Measurements from ENCODE around the gene IFI16. TPM values are rescaled to one million over a fixed set of nuclear protein-coding genes. Genes with fewer than 3 reads are reported as not detected.

Gene IFI16
- 100 to 1,000 TPM; 141 to 218 (median 151) TPM for total RNA-seq
- total RNA-seq (2013), result 194 TPM

DNA sequence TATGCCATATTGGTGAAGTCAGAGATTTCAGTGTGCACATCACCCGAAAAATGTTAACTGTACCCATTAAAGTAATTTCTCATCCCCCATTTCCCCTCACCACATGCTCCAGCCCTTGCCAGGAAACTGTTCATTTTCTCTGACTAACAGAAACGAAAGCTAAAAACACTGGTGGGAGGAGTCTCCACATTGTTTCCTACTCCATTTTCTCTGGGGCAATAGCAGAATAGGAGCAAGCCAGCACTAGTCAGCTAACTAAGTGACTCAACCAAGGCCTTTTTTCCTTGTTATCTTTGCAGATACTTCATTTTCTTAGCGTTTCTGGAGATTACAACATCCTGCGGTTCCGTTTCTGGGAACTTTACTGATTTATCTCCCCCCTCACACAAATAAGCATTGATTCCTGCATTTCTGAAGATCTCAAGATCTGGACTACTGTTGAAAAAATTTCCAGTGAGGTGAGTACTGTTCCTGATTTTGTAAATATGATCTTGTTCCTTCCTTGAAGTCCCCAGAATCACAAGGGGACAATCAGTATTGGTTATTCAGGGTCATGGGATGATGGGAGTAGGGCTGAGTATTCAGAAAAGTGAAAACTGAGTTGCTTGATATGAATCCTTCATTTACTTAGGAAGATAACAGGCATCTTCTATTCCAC lies at the start of gene IFI16:
Gene IFI16, plus strand, starts transcription at position 204 of the 658 bp plus-strand sequence. CDS start 4,774 bp downstream, outside the sequence.
- DNase-seq, result peak; percentile 31 to 85
- peak within 1 kb of the TSS; percentile 98 for H3K4me3 Mint-ChIP-seq
- H3K4me1 ChIP-seq (ENCODE audit: control insufficient read depth, insufficient read depth, low read length), result peaks cover 29% of the 10 kb centered on the region
- no peaks in the 10 kb centered on the region for H3K27me3 ChIP-seq (ENCODE audit: control insufficient read depth, insufficient read depth, low read length)
- intact Hi-C loops (cut with micrococcal nuclease), result loop anchor here (1.0 to 2.0 kb wide), 4 partner anchors 31 to 191 kb away; partner anchors contain the start of gene AIM2
- peaks cover 80 to 86% of the 10 kb centered on the region in 2 donors for H3K4me1 Mint-ChIP-seq
- H3K9me3 Mint-ChIP-seq, result no peaks in the 10 kb centered on the region
- TF ChIP-seq, protein P1, sequence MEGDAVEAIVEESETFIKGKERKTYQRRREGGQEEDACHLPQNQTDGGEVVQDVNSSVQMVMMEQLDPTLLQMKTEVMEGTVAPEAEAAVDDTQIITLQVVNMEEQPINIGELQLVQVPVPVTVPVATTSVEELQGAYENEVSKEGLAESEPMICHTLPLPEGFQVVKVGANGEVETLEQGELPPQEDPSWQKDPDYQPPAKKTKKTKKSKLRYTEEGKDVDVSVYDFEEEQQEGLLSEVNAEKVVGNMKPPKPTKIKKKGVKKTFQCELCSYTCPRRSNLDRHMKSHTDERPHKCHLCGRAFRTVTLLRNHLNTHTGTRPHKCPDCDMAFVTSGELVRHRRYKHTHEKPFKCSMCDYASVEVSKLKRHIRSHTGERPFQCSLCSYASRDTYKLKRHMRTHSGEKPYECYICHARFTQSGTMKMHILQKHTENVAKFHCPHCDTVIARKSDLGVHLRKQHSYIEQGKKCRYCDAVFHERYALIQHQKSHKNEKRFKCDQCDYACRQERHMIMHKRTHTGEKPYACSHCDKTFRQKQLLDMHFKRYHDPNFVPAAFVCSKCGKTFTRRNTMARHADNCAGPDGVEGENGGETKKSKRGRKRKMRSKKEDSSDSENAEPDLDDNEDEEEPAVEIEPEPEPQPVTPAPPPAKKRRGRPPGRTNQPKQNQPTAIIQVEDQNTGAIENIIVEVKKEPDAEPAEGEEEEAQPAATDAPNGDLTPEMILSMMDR (IDR thresholded peaks at IDR 0.05), result no peak
- peaks cover 14% of the 10 kb centered on the region for H3K36me3 Mint-ChIP-seq
- H3K27ac Mint-ChIP-seq, result peak within 1 kb of the TSS; percentile 94 to 95
- no peaks in the 10 kb centered on the region for H3K27me3 Mint-ChIP-seq (ENCODE audit: low read depth in 2 of 2)
- H3K27ac ChIP-seq (ENCODE audit: low read length), result peak within 1 kb of the TSS; percentile 91
- peak within 1 kb of the TSS; percentile 96 for H3K4me3 ChIP-seq (ENCODE audit: low read length)
- no peaks in the 10 kb centered on the region for H3K9me3 ChIP-seq (ENCODE audit: control insufficient read depth, insufficient read depth, low read length)
- peak; percentile 59 to 82 (median 67) for ATAC-seq
- WGBS (ENCODE audit: insufficient coverage), result 0% methylated on average over 5 of the region's 5 CpGs
- peaks cover 4% of the 10 kb centered on the region for H3K36me3 ChIP-seq (ENCODE audit: control insufficient read depth, insufficient read depth, low read length)

DNA sequence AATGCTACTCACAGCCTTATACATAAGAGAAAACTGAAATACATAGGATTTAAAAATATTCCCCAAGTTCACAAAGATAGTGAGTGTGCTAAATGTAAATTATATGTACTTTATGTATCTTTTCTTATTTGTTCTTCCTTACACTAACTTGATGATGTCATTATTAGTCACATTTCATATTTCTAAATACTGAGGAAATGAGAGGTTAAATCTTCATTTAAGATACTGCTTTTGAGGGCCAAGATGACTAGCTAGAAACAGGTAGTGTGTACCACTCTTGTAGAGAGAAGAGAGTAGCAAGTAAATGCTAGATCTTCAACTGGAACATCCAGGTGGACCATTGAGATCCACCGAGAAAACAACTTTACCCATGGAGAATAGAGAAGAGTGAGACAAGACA lies 48.5 kb upstream of the IFI16 start:
- 100% methylated on average over 1 of the region's 1 CpG for WGBS (ENCODE audit: insufficient coverage)

DNA sequence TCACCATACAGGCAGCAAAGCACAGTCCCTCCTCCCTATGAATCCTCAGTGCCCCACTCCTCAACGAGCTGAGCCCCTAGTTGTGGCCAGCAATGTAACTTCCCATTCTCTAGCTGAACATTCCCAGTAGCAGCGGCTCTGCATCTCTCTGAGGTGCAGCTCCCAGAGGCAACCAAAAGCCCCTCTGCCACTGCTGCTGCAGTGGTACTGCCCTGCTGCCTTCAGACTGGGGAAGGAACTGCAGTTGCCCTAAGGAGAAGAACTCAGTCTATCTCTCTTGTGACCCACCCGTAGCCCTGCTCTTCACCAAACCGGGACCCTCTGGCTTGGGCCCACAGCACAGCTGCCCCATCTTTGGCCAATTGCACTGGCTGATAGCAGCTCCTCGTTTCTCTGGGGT lies 46.7 kb upstream of the IFI16 start:
- ATAC-seq (no peak), DNase-seq (no peak)
- TF ChIP-seq, protein P1 (IDR thresholded peaks at IDR 0.05), result no peak
- H3K27ac Mint-ChIP-seq, result peak overlapping the region; percentile 78 to 80
- intact Hi-C loops (cut with micrococcal nuclease), result no loop called here
- peaks cover 45% of the 10 kb centered on the region for H3K36me3 ChIP-seq (ENCODE audit: control insufficient read depth, insufficient read depth, low read length)
- H3K36me3 Mint-ChIP-seq, result peaks cover 72% of the 10 kb centered on the region
- H3K27me3 Mint-ChIP-seq (ENCODE audit: low read depth in 2 of 2), result no peaks in the 10 kb centered on the region
- peaks cover 5% of the 10 kb centered on the region for H3K9me3 ChIP-seq (ENCODE audit: control insufficient read depth, insufficient read depth, low read length)
- H3K4me1 ChIP-seq (ENCODE audit: control insufficient read depth, insufficient read depth, low read length), result no peaks in the 10 kb centered on the region
- H3K4me3 ChIP-seq (ENCODE audit: low read length), result no peak overlapping the region
- 72% methylated on average over 5 of the region's 5 CpGs for WGBS (ENCODE audit: insufficient coverage)
- H3K4me1 Mint-ChIP-seq, result peaks cover 43 to 68% of the 10 kb centered on the region in 2 donors
- no peaks in the 10 kb centered on the region for H3K27me3 ChIP-seq (ENCODE audit: control insufficient read depth, insufficient read depth, low read length)
- H3K27ac ChIP-seq (ENCODE audit: low read length), result no peak overlapping the region
- H3K4me3 Mint-ChIP-seq, result no peak overlapping the region
- peaks cover 12 to 20% of the 10 kb centered on the region in 2 donors for H3K9me3 Mint-ChIP-seq

More for the DNA sequence above, 48.5 kb upstream of the IFI16 start:
- Histone ChIP-seq H3K27ac (ENCODE audit: low read length) (no peak overlapping the region), H3K36me3 (ENCODE audit: control insufficient read depth, insufficient read depth, low read length) (peaks cover 45% of the 10 kb centered on the region), H3K4me3 (ENCODE audit: low read length) (no peak overlapping the region), H3K9me3 (ENCODE audit: control insufficient read depth, insufficient read depth, low read length) (peaks cover 5% of the 10 kb centered on the region), H3K27me3 (ENCODE audit: control insufficient read depth, insufficient read depth, low read length) (no peaks in the 10 kb centered on the region), H3K4me1 (ENCODE audit: control insufficient read depth, insufficient read depth, low read length) (no peaks in the 10 kb centered on the region)
- peaks cover 8 to 14% of the 10 kb centered on the region in 2 donors for H3K9me3 Mint-ChIP-seq
- H3K4me3 Mint-ChIP-seq, result no peak overlapping the region
- H3K4me1 Mint-ChIP-seq, result peaks cover 30 to 57% of the 10 kb centered on the region in 2 donors
- TF ChIP-seq, protein P1 (IDR thresholded peaks at IDR 0.05), result no peak
- DNase-seq (no peak), ATAC-seq (no peak)
- H3K36me3 Mint-ChIP-seq, result peaks cover 53% of the 10 kb centered on the region
- peak overlapping the region; percentile 47 to 52 for H3K27ac Mint-ChIP-seq
- intact Hi-C loops (cut with micrococcal nuclease), result no loop called here
- no peaks in the 10 kb centered on the region for H3K27me3 Mint-ChIP-seq (ENCODE audit: low read depth in 2 of 2)

Measured in natural killer cell (primary cell).